Large intestine (tissue), 12 donors: ENCODE data around the gene NOTO. TPM values are rescaled to one million over a fixed set of nuclear protein-coding genes. Genes with fewer than 3 reads are reported as not detected.
A peak's percentile ranks its signal among the peaks of the same experiment; 100 is the strongest.
"Not testable (repeated sequence)": the region's sequence is repeated elsewhere in the genome, so short reads cannot be mapped to it uniquely, and the experiment has no call there.

Source experiments
- DNase-seq, 2 donors: peaks; one replicate each; pipeline versions ENCODE4 v3.0.0 to v3.0.0-alpha.2; 2013
- H3K27ac ChIP-seq: one replicate; pipeline ENCODE4 v1.5.1; 2013; ENCODE audit warnings: low read length
- H3K27me3 ChIP-seq: 2 replicates; pipeline ENCODE4 v1.6.1; 2013; ENCODE audit warnings: low read length; ENCODE audit not compliant: control insufficient read depth, insufficient read depth
- H3K36me3 ChIP-seq: 2 replicates; pipeline ENCODE4 v1.6.1; 2013; ENCODE audit warnings: low read length; ENCODE audit not compliant: control insufficient read depth, insufficient read depth
- H3K4me1 ChIP-seq: one replicate; pipeline ENCODE4 v1.6.1; 2013; ENCODE audit warnings: low read length; ENCODE audit not compliant: control insufficient read depth, insufficient read depth
- H3K4me3 ChIP-seq: one replicate; pipeline ENCODE4 v1.5.1; 2013; ENCODE audit warnings: low read length
- H3K9me3 ChIP-seq: one replicate; pipeline ENCODE4 v1.6.1; 2013; ENCODE audit warnings: mild to moderate bottlenecking, low read depth, low read length, moderate library complexity; ENCODE audit not compliant: control insufficient read depth
- WGBS: methylation state at CpG from one replicate; pipeline ENCODE4 v1.1.5; 2013; ENCODE audit warnings: low lambda C conversion rate; ENCODE audit not compliant: insufficient coverage; 5-methylcytosine and 5-hydroxymethylcytosine counted together
- long read RNA-seq, 11 donors: transcript quantifications; one replicate each; lab custom pipeline, GENCODE V29; 2026
- polyA plus RNA-seq: library from polyadenylated mRNA; unstranded; fragments of 120-200 nt; gene quantifications from one replicate; pipeline ENCODE4 v1.2.1, GENCODE V29; 2013

The NOTO gene, protein sequence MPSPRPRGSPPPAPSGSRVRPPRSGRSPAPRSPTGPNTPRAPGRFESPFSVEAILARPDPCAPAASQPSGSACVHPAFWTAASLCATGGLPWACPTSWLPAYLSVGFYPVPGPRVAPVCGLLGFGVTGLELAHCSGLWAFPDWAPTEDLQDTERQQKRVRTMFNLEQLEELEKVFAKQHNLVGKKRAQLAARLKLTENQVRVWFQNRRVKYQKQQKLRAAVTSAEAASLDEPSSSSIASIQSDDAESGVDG
- polyA plus RNA-seq, result 0.01 TPM
- long read RNA-seq, donor 1, result 0 reads
- long read RNA-seq, donor 2, result 0 reads
- long read RNA-seq, donor 3, result 0 reads
- long read RNA-seq, donor 4, result 0 reads
- long read RNA-seq, donor 5, result 0 reads
- long read RNA-seq, donor 6, result 0 reads
- long read RNA-seq, donor 7, result 0 reads
- long read RNA-seq, donor 8, result 0 reads
- long read RNA-seq, donor 9, result 0 reads
- long read RNA-seq, donor 10, result 0 reads
- long read RNA-seq, donor 11, result 0 reads

- H3K27me3 ChIP-seq, result peaks cover 48% of the 10 kb centered on the region
- peak in 1 of 2 donors; percentile 20 for DNase-seq
- H3K36me3 ChIP-seq, result no peaks in the 10 kb centered on the region
- peaks cover 6% of the 10 kb centered on the region for H3K4me1 ChIP-seq
- H3K27ac ChIP-seq, result no peak within 1 kb of the TSS
- no CpG with 5 or more reads among the region's 87 CpGs for WGBS
- peak within 1 kb of the TSS; percentile 4 for H3K4me3 ChIP-seq
- peaks cover 3% of the 10 kb centered on the region for H3K9me3 ChIP-seq
Observed at GRCh38 chr2:73202156-73203054, at the start of gene NOTO. TSS of gene NOTO (plus strand) at chr2:73202574. CDS start at chr2:73202667, 93 bp downstream.

DNA sequence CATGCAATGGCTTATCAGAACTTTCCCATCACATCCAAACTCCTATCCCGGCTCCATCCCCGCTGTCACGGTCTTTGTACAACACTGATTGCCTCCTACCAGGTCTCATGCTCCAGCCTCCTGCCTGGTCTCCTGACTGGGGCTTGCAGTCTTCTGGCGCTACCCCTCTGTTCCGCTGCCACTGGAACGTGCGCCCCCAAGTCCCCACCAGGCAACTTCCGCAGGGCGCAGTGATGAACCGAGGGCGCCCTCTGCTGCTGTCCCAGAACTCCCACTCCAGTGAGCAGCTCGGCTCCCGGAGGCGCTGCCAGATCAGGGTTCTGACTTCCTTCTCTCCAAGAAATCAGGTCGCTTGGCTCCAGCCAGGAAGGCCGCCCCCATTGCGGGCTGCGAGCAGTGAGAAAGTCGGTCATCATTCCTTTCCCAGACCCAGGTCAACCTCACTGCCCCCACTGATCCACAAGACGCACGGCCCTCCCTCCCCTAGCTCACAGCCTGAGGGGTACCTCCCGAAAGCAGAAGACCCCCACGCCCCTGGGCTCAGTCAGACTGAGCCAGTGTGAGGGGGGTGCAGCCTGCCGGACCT lies 45.7 kb upstream of the NOTO start:
- Histone ChIP-seq H3K4me3 (no peak overlapping the region), H3K27me3 (peaks cover 18% of the 10 kb centered on the region), H3K4me1 (no peaks in the 10 kb centered on the region), H3K36me3 (no peaks in the 10 kb centered on the region), H3K9me3 (no peaks in the 10 kb centered on the region), H3K27ac (no peak overlapping the region)
- WGBS, result 50% methylated on average over 3 of the region's 24 CpGs
- DNase-seq, result peak; percentile 40 to 56

DNA sequence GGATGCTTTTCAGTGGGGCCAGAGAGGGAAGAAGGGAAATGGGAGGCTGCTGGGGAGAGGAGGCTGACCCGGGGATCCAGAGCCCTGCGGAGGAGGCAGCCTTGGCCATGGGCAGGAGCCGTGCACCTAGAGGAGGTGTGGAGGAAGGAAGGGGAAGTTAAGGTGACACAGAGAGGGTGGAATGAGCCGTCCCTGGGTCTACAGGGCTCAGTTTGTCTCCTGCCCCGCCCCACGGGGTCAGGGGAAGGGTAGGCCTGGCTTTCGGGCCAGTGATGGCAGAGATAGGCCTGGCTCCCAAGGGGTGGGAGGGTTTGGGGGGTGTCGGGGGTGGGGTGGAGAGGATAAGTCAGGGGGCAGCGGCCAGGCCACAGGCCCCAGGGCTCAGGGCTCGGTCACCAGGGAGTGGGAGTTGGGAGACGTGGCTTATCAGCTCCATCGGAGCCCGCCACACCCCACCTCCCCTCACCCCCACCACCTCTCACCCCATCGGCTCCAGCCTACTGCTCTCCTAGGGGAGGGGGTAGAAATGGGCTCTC lies 39.5 kb upstream of the NOTO start:
- H3K27me3 ChIP-seq, result peaks cover 4% of the 10 kb centered on the region
- no peaks in the 10 kb centered on the region for H3K4me1 ChIP-seq
- no peak overlapping the region for H3K27ac ChIP-seq
- WGBS, result no CpG with 5 or more reads among the region's 14 CpGs
- H3K4me3 ChIP-seq, result no peak overlapping the region
- no peaks in the 10 kb centered on the region for H3K9me3 ChIP-seq
- H3K36me3 ChIP-seq, result no peaks in the 10 kb centered on the region
- no peak for DNase-seq

DNA sequence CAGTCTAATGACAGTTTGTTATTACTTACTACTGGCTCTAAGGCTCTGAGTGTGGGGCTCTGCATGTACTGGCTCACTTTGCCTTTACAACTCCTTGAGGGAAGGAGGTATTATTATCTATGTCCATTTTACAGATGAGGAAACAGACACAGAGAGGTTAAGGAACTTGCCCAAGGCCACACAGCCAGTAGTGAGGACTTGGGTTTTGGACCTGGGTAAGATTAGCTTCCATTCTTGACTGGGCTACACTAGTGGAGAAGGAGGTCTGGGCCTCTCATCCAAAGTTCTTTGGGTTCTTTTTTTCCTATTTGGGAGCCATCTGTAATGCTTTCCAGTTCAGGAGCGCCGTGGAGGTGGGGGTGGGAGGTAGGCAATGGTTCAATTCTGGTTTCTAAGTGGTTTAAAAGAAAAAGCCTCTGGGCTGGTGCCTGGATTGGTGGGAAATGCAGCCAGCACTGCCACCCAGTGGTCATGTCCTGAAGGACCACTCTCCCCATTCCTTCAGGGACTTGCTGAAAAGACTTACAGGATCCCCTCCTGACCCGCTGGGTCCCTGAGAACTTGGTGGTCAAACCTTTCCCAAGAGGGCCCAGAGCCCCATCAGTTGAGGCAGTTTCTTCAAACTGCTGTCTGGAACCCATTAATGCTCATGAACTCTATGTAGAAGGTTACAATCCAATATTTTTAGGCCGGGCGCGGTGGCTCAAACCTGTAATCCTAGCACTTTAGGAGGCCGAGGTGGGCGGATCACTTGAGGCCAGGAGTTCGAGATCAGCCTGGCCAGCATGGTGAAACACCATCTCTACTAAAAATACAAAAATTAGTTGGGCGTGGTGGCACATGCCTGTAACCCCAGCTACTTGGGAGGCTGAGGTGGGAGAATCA lies 38.6 kb upstream of the NOTO start:
- Histone ChIP-seq H3K4me1 (no peaks in the 10 kb centered on the region), H3K27me3 (peaks cover 4% of the 10 kb centered on the region), H3K9me3 (no peaks in the 10 kb centered on the region), H3K4me3 (no peak overlapping the region), H3K36me3 (no peaks in the 10 kb centered on the region), H3K27ac (no peak overlapping the region)
- peak; percentile 42 to 45 for DNase-seq
- WGBS, result no CpG with 5 or more reads among the region's 10 CpGs

- not testable (repeated sequence) for H3K9me3 ChIP-seq, H3K36me3 ChIP-seq, H3K27me3 ChIP-seq, H3K27ac ChIP-seq, DNase-seq, H3K4me3 ChIP-seq, H3K4me1 ChIP-seq
- no CpG with 5 or more reads among the region's 11 CpGs for WGBS
Observed at GRCh38 chr2:73165978-73166377, 36.4 kb upstream of the NOTO start.

DNA sequence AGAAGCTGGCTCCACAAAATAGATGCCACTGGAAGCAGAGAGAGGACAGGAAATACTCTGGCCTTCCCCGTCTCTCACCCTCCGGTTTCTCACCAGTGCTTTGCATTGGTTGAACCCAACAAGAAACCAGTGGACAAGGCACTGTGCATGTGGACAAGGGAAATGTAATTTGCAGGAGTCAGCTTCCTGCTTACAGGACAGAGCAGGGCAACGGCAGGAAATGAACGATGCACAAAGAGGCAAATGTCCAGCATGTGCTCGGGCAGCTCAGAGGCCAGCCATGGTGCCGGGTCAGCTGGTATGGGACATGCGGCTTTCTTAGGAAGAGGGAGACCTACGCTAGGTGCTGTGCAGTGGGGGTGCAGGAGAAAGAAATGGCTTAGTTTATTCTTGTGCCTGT lies 35.6 kb upstream of the NOTO start:
- H3K27ac ChIP-seq, H3K27me3 ChIP-seq, H3K4me3 ChIP-seq, H3K4me1 ChIP-seq, H3K9me3 ChIP-seq, DNase-seq, H3K36me3 ChIP-seq: not testable (repeated sequence)
- WGBS, result no CpG with 5 or more reads among the region's 8 CpGs

GRCh38 chr2:73168348-73168747 lies 34.0 kb upstream of the NOTO start:
- not testable (repeated sequence) for H3K27ac ChIP-seq, H3K4me1 ChIP-seq, H3K4me3 ChIP-seq, H3K9me3 ChIP-seq, H3K27me3 ChIP-seq, DNase-seq, H3K36me3 ChIP-seq

DNA sequence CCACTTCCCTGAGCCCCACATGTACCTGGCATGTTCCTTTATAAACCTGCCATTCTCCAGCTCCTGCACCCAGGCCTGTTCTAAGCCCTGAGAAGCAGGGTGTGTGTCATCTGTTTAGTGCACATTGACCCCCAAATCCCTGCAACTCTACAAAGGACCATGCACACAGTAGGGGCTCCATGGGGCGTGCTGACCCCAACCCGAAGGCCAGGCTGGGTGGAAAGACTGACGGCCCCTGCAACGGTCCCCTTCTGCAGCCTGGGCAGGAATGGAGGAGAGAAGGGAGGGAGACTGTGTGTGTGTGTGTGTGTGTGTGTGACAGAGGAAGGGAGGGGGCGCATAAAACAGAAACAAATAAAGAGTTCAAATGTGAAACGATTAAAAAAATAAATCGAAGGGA lies 32.0 kb upstream of the NOTO start:
- H3K4me3 ChIP-seq, H3K4me1 ChIP-seq, H3K27ac ChIP-seq, H3K36me3 ChIP-seq, H3K9me3 ChIP-seq, DNase-seq: not testable (repeated sequence)
- peaks cover 22% of the 10 kb centered on the region for H3K27me3 ChIP-seq
- 75% methylated on average over 2 of the region's 7 CpGs for WGBS

- H3K27me3 ChIP-seq, result peaks cover 46% of the 10 kb centered on the region
- peaks cover 4% of the 10 kb centered on the region for H3K9me3 ChIP-seq
- peaks cover 25% of the 10 kb centered on the region for H3K4me1 ChIP-seq
- WGBS, result no CpG with 5 or more reads among the region's 6 CpGs
- H3K27ac ChIP-seq, result no peak overlapping the region
- no peak overlapping the region for H3K4me3 ChIP-seq
- peak in 1 of 2 donors; percentile 18 for DNase-seq
- H3K36me3 ChIP-seq, result no peaks in the 10 kb centered on the region
Observed at GRCh38 chr2:73172963-73173362, 29.4 kb upstream of the NOTO start.
